B cell (primary cell): ENCODE measurements around the gene ADRA2C. TPM values are rescaled to one million over a fixed set of nuclear protein-coding genes. Genes with fewer than 3 reads are reported as not detected.

Source experiments
- ATAC-seq: fragments of 200-7000 bp; cut with Tn5 transposase; one replicate; pipeline ENCODE4 v1.10.0; 2021; ENCODE audit warnings: low read depth, mild to moderate bottlenecking, moderate number of reproducible peaks, moderate library complexity
- CTCF ChIA-PET: fragments of 350-600 bp; sonication (Branson Sonifier 250); formaldehyde crosslinking; loops from one replicate; lab custom pipeline; 2021; ENCODE audit warnings: antibody characterized with exemption, inconsistent platforms; lab: Charles Lee
- POLR2A ChIA-PET: fragments of 350-600 bp; sonication (Branson Sonifier 250); formaldehyde crosslinking; loops from one replicate; lab custom pipeline; 2021; ENCODE audit warnings: antibody characterized with exemption; lab: Charles Lee
- DNase-seq: peaks from one replicate; pipeline ENCODE4 v3.0.0; 2013
- H2AFZ ChIP-seq: 2 replicates; pipeline ENCODE4 v1.6.1; 2012; ENCODE audit warnings: mild to moderate bottlenecking, low read depth, low read length; ENCODE audit not compliant: insufficient read depth, poor library complexity, severe bottlenecking
- H3K27ac ChIP-seq, 2 donors: 1 replicate in 1 of 2; 2 replicates in 1 of 2; pipeline ENCODE4 v1.5.1; 2012 to 2013; ENCODE audit warnings: low read length in 2 of 2, mild to moderate bottlenecking in 2 of 2, moderate library complexity in 1 of 2
- H3K27me3 ChIP-seq, 4 experiments: fragments of 200-600 bp in 1 of 4; sonication (generic) in 1 of 4; replicated peaks in 1 of 4; 1 replicate in 2 of 4; 2 replicates in 2 of 4; pipeline versions ENCODE4 v1.6.1 to v1.7.0; 2013 to 2016; ENCODE audit warnings: low read length in 3 of 4, mild to moderate bottlenecking in 2 of 4, mixed read lengths in 1 of 4, moderate library complexity in 1 of 4; ENCODE audit not compliant: insufficient read depth in 4 of 4, control insufficient read depth in 3 of 4; ENCODE audit errors: control extremely low read depth in 1 of 4
- H3K36me3 ChIP-seq, 2 experiments: replicated peaks in 1 of 2; 1 replicate in 1 of 2; 2 replicates in 1 of 2; pipeline versions ENCODE4 v1.6.1 to v1.7.1; 2013; ENCODE audit warnings: low read length in 1 of 2; ENCODE audit not compliant: insufficient read depth in 2 of 2, control insufficient read depth in 1 of 2; ENCODE audit errors: control extremely low read depth in 1 of 2, extremely low read depth in 1 of 2
- H3K4me1 ChIP-seq, 2 donors: fragments of 200-600 bp in 1 of 2; sonication (generic) in 1 of 2; 1 replicate in 1 of 2; 2 replicates in 1 of 2; pipeline versions ENCODE4 v1.5.1 to v1.6.1; 2013 to 2017; ENCODE audit warnings: low read length in 2 of 2; ENCODE audit not compliant: control insufficient read depth in 2 of 2, insufficient read depth in 2 of 2
- H3K4me2 ChIP-seq: replicated peaks from 2 replicates; pipeline ENCODE3; 2012; ENCODE audit warnings: mild to moderate bottlenecking, low read depth, low read length; ENCODE audit not compliant: poor library complexity, severe bottlenecking
- H3K4me3 ChIP-seq, 5 experiments: fragments of 200-600 bp in 1 of 5; sonication (generic) in 1 of 5; 1 replicate in 3 of 5; 2 replicates in 2 of 5; pipeline versions ENCODE4 v1.5.1 to v1.7.0; 2011 to 2016; ENCODE audit warnings: low read length in 4 of 5, mild to moderate bottlenecking in 4 of 5, low read depth in 2 of 5, control low read depth in 1 of 5, moderate library complexity in 1 of 5; ENCODE audit not compliant: insufficient read depth in 1 of 5; ENCODE audit errors: control extremely low read depth in 1 of 5, extremely low read depth in 1 of 5
- H3K79me2 ChIP-seq: fragments of 200-600 bp; sonication (generic); one replicate; pipeline ENCODE4 v1.6.0; 2016; ENCODE audit warnings: low read length; ENCODE audit not compliant: control insufficient read depth, insufficient read depth
- H3K9ac ChIP-seq: fragments of 200-600 bp; sonication (generic); 2 replicates; pipeline ENCODE4 v1.6.1; 2017; ENCODE audit warnings: mild to moderate bottlenecking, low read length, moderate library complexity
- H3K9me3 ChIP-seq, 3 donors: one replicate each; pipeline versions ENCODE4 v1.6.1 to v1.7.1; 2013; ENCODE audit warnings: low read length in 2 of 3; ENCODE audit not compliant: control insufficient read depth in 2 of 3, insufficient read depth in 1 of 3; ENCODE audit errors: control extremely low read depth in 1 of 3
- H4K20me1 ChIP-seq: 2 replicates; pipeline ENCODE4 v1.6.0; 2012; ENCODE audit warnings: mild to moderate bottlenecking, low read length; ENCODE audit not compliant: insufficient read depth, control insufficient read depth, poor library complexity, severe bottlenecking
- H3K27ac Mint-ChIP-seq: one replicate; pipeline ENCODE4 v1.8.0; 2021; ENCODE audit warnings: mixed read lengths
- H3K27me3 Mint-ChIP-seq: one replicate; pipeline ENCODE4 v1.8.0; 2021; ENCODE audit warnings: mixed read lengths
- H3K4me1 Mint-ChIP-seq: one replicate; pipeline ENCODE4 v1.8.0; 2021; ENCODE audit warnings: mixed read lengths
- H3K4me3 Mint-ChIP-seq: one replicate; pipeline ENCODE4 v1.8.0; 2021; ENCODE audit warnings: mixed read lengths
- H3K9me3 Mint-ChIP-seq: one replicate; pipeline ENCODE4 v1.8.0; 2022; ENCODE audit warnings: mixed read lengths; ENCODE audit not compliant: insufficient read depth
- CTCF ChIP-seq: fragments of 200-600 bp; IDR thresholded peaks from one replicate; pipeline ENCODE4 v1.8.0; 2022; ENCODE audit warnings: antibody characterized with exemption, mild to moderate bottlenecking
- EZH2 ChIP-seq: IDR thresholded peaks from 2 replicates; pipeline ENCODE4 v1.6.1; 2012; ENCODE audit warnings: borderline replicate concordance, low read depth, mild to moderate bottlenecking, moderate library complexity, low read length; ENCODE audit not compliant: insufficient read depth, poor library complexity, severe bottlenecking
- WGBS: methylation state at CpG from one replicate; pipeline ENCODE4 v1.1.5; 2013; ENCODE audit warnings: missing lambda C conversion rate; ENCODE audit not compliant: insufficient coverage; 5-methylcytosine and 5-hydroxymethylcytosine counted together
- intact Hi-C: fragments of 100-400 bp; cut with micrococcal nuclease; formaldehyde crosslinking; loops from one replicate; pipeline ENCODE4 v1.10.0; 2022
- polyA plus RNA-seq: library from polyadenylated mRNA; depleted of rRNA; stranded (reverse); fragments of >200 nt; gene quantifications from 2 replicates; pipeline ENCODE4 v1.2.3, GENCODE V29; 2012
- total RNA-seq, 2 donors: library from RNA; stranded (reverse); fragments of 120-200 nt in 1 of 2; gene quantifications; 1 replicate in 1 of 2; 2 replicates in 1 of 2; pipeline versions ENCODE4 v1.2.3 to v1.2.4, GENCODE V29; 2013 to 2022

Gene ADRA2C
- total and polyA plus RNA-seq, 2 donors (not counting 1 experiment from before 2014, with no cell fraction given) = not detected

GRCh38 chr4:3771939-3772495 is 5.8 kb downstream of the ADRA2C start:
- DNase-seq = no peak

GRCh38 chr4:3772632-3773031 is 6.4 kb downstream of the ADRA2C start:
- Mint-ChIP-seq H3K27me3 (peaks cover 15% of the 10 kb centered on the region), H3K9me3 (no peaks in the 10 kb centered on the region), H3K4me1 (peaks cover 2% of the 10 kb centered on the region), H3K4me3 (no peak overlapping the region), H3K27ac (no peak overlapping the region)
- no peak overlapping the region for H3K27ac ChIP-seq
- H2AFZ ChIP-seq = no peak overlapping the region
- intact Hi-C loops = no loop called here
- peaks cover 0 to 16% (median 0%) of the 10 kb centered on the region in 4 experiments for H3K27me3 ChIP-seq
- H3K9ac ChIP-seq = no peak overlapping the region
- H3K4me1 ChIP-seq = no peaks in the 10 kb centered on the region
- POLR2A ChIA-PET = no interaction called here
- DNase-seq (no peak), ATAC-seq (no peak)
- no peak for TF ChIP-seq CTCF
- TF ChIP-seq EZH2 = no peak
- H3K79me2 ChIP-seq = no peaks in the 10 kb centered on the region
- H3K9me3 ChIP-seq = peaks cover 0 to 7% (median 0%) of the 10 kb centered on the region in 3 donors
- no peak overlapping the region for H3K4me2 ChIP-seq
- CTCF ChIA-PET = no interaction called here
- no peaks in the 10 kb centered on the region for H3K36me3 ChIP-seq
- no peaks in the 10 kb centered on the region for H4K20me1 ChIP-seq
- WGBS = 72% methylated on average over 8 of the region's 8 CpGs
- H3K4me3 ChIP-seq = no peak overlapping the region

More at GRCh38 chr4:3771939-3772495, 5.8 kb downstream of the ADRA2C start:
- CTCF ChIA-PET = no interaction called here
- peaks cover 17% of the 10 kb centered on the region for H3K27me3 Mint-ChIP-seq
- no peak overlapping the region for H3K4me3 ChIP-seq
- no peak overlapping the region for H3K27ac ChIP-seq
- H3K9me3 ChIP-seq = peaks cover 0 to 7% (median 0%) of the 10 kb centered on the region in 3 donors
- no peak overlapping the region for H3K4me3 Mint-ChIP-seq
- no peak overlapping the region for H3K27ac Mint-ChIP-seq
- intact Hi-C loops = no loop called here
- H3K4me1 Mint-ChIP-seq = peaks cover 3% of the 10 kb centered on the region
- no peak overlapping the region for H3K4me2 ChIP-seq
- H3K27me3 ChIP-seq = peaks cover 0 to 16% (median 0%) of the 10 kb centered on the region in 4 experiments
- H3K9me3 Mint-ChIP-seq = no peaks in the 10 kb centered on the region
- H3K79me2 ChIP-seq = no peaks in the 10 kb centered on the region
- H3K9ac ChIP-seq = no peak overlapping the region
- POLR2A ChIA-PET = no interaction called here
- no peaks in the 10 kb centered on the region for H3K4me1 ChIP-seq
- WGBS = 88% methylated on average over 20 of the region's 24 CpGs
- H4K20me1 ChIP-seq = no peaks in the 10 kb centered on the region
- no peak overlapping the region for H2AFZ ChIP-seq
- TF ChIP-seq EZH2 (no peak), CTCF (no peak)
- ATAC-seq = no peak
- no peaks in the 10 kb centered on the region for H3K36me3 ChIP-seq
